Lower leg skin (tissue), 3 donors: ENCODE measurements around the gene STX5.

Source experiments
- POLR2A ChIP-seq, 2 donors: fragments of 450-650 bp; IDR thresholded peaks; one replicate each; pipeline ENCODE4 v1.6.1; 2016 to 2017; ENCODE audit warnings: antibody characterized with exemption in 2 of 2, mild to moderate bottlenecking in 1 of 2, moderate library complexity in 1 of 2
- TF ChIP-seq, protein P1 (sequence below), 3 donors: fragments of 450-650 bp; IDR thresholded peaks; one replicate each; pipeline ENCODE4 v1.5.1; 2016; ENCODE audit warnings: antibody characterized with exemption in 3 of 3, mild to moderate bottlenecking in 3 of 3, moderate library complexity in 2 of 3

GRCh38 chr11:62811659-62812058 is 20.2 kb downstream of the STX5 start:
- TF ChIP-seq, protein P1, sequence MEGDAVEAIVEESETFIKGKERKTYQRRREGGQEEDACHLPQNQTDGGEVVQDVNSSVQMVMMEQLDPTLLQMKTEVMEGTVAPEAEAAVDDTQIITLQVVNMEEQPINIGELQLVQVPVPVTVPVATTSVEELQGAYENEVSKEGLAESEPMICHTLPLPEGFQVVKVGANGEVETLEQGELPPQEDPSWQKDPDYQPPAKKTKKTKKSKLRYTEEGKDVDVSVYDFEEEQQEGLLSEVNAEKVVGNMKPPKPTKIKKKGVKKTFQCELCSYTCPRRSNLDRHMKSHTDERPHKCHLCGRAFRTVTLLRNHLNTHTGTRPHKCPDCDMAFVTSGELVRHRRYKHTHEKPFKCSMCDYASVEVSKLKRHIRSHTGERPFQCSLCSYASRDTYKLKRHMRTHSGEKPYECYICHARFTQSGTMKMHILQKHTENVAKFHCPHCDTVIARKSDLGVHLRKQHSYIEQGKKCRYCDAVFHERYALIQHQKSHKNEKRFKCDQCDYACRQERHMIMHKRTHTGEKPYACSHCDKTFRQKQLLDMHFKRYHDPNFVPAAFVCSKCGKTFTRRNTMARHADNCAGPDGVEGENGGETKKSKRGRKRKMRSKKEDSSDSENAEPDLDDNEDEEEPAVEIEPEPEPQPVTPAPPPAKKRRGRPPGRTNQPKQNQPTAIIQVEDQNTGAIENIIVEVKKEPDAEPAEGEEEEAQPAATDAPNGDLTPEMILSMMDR (IDR thresholded peaks at IDR 0.05), result no peak
- no peak for TF ChIP-seq POLR2A (IDR thresholded peaks at IDR 0.05)
